ENCODE data around the gene KDM1A.

DNA sequence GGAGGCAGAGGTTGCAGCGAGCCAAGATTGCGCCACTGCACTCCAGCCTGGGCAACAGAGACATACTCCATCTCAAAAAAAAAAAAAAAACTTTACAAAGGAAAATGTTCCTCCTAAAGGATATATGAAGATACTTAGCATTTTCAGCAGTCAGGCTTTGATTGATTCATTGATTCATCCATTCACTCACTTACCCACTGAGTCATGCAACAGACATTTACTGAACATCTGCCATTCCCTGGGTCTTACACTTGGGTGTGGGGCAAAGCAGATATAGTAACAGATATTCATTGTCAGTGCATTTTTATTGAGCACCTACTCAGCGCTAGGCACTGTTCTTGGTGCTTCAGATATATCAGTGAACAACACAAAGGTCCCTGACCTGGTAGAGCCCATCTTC lies 41.0 kb upstream of the KDM1A start:
- TF ChIP-seq CTCF (IDR thresholded peaks at IDR 0.05) (no peak), POLR2A (IDR thresholded peaks at IDR 0.05) (no peak)

All from esophagus squamous epithelium (tissue), 4 donors.